ENCODE results near the gene ZNF70. TPM values are rescaled to one million over a fixed set of nuclear protein-coding genes. Genes with fewer than 3 reads are reported as not detected.

ZNF70 gene
- total RNA-seq, 2 experiments from 2014 or later = 1.3 to 1.9 TPM

DNA sequence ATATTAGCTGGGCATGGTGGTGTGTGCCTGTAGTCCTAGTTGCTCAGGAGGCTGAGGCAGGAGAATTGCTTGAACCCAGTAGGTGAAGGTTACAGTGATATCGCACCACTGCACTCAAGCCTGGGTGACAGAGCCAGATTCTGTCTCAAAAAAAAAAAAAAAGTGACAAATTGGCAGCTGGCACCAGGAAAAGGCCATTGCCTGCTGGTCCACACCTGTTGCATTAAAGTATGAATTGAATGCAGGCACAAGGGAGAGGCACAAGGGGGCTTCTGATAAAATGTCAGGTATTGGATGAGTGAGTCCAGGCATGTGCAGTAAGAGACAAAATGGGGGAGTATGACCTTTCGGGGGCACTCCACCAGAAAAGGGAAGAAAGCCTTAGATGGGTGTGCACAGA lies 28.2 kb downstream of the ZNF70 start:
- H3K27ac ChIP-seq (ENCODE audit: low read depth in 1 of 2, low read length in 2 of 2) = no peak overlapping the region
- DNase-seq = no peak
- no peaks in the 10 kb centered on the region for H3K27me3 ChIP-seq (ENCODE audit: control insufficient read depth in 1 of 2, insufficient read depth in 2 of 2, low read length in 2 of 2)
- POLR2A ChIA-PET = no interaction called here
- intact Hi-C loops (cut with DNase I, micrococcal nuclease) = no loop called here
- H3K27me3 Mint-ChIP-seq = no peaks in the 10 kb centered on the region
- H3K4me3 ChIP-seq (ENCODE audit: low read length) = no peak overlapping the region
- H3K36me3 ChIP-seq (ENCODE audit: insufficient read depth, low read length) = no peaks in the 10 kb centered on the region
- H3K4me1 ChIP-seq (ENCODE audit: insufficient read depth, low read length) = peaks cover under 1% of the 10 kb centered on the region
- TF ChIP-seq CTCF (IDR thresholded peaks at IDR 0.05) = no peak
- no peak for ATAC-seq (ENCODE audit: poor library complexity)
- no peaks in the 10 kb centered on the region for H3K36me3 Mint-ChIP-seq (ENCODE audit: low read depth)
- H3K9me3 ChIP-seq (ENCODE audit: control insufficient read depth in 1 of 2, insufficient read depth in 1 of 2, low read length in 2 of 2) = no peaks in the 10 kb centered on the region
- no peak overlapping the region for H3K27ac Mint-ChIP-seq
- no peaks in the 10 kb centered on the region for H3K4me1 Mint-ChIP-seq (ENCODE audit: low read depth)
- CTCF ChIA-PET = no interaction called here
- no peak overlapping the region for H3K4me3 Mint-ChIP-seq
- no peaks in the 10 kb centered on the region for H3K9me3 Mint-ChIP-seq

DNA sequence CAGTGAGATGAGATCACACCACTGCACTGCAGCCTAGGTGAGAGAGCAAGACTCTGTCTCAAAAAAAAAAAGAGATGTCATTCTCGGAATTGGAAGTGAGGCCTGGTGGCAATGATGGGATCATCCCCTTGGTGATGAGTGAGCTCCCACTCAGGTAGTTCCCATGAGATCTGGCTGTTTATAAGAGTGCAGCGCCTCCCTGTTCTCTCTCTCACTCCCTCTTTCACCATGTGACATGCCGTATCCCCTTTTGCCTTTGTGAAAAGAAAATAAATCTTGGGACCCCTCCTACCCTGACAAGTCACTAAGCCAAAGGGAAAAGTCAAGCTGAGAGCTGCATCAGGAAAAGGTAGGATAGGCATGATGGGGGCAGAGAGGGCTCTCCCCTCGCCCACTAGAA lies 28.8 kb downstream of the ZNF70 start:
- no peak for ATAC-seq (ENCODE audit: poor library complexity)
- Mint-ChIP-seq H3K4me3 (no peak overlapping the region), H3K27me3 (no peaks in the 10 kb centered on the region), H3K36me3 (ENCODE audit: low read depth) (no peaks in the 10 kb centered on the region), H3K4me1 (ENCODE audit: low read depth) (peaks cover 3% of the 10 kb centered on the region), H3K27ac (no peak overlapping the region), H3K9me3 (no peaks in the 10 kb centered on the region)
- CTCF ChIA-PET = no interaction called here
- intact Hi-C loops (cut with DNase I, micrococcal nuclease) = no loop called here
- no peak for TF ChIP-seq CTCF (IDR thresholded peaks at IDR 0.05)
- Histone ChIP-seq H3K4me1 (ENCODE audit: insufficient read depth, low read length) (peaks cover 6% of the 10 kb centered on the region), H3K27me3 (ENCODE audit: control insufficient read depth in 1 of 2, insufficient read depth in 2 of 2, low read length in 2 of 2) (no peaks in the 10 kb centered on the region), H3K9me3 (ENCODE audit: control insufficient read depth in 1 of 2, insufficient read depth in 1 of 2, low read length in 2 of 2) (no peaks in the 10 kb centered on the region), H3K4me3 (ENCODE audit: low read length) (no peak overlapping the region), H3K36me3 (ENCODE audit: insufficient read depth, low read length) (no peaks in the 10 kb centered on the region), H3K27ac (ENCODE audit: low read depth in 1 of 2, low read length in 2 of 2) (no peak overlapping the region)
- POLR2A ChIA-PET = no interaction called here
- no peak for DNase-seq

GRCh38 chr22:23720855-23721254 lies 30.1 kb downstream of the ZNF70 start:
- no peaks in the 10 kb centered on the region for H3K36me3 Mint-ChIP-seq (ENCODE audit: low read depth)
- Histone ChIP-seq H3K4me1 (ENCODE audit: insufficient read depth, low read length) (peaks cover 18% of the 10 kb centered on the region), H3K27me3 (ENCODE audit: control insufficient read depth in 1 of 2, insufficient read depth in 2 of 2, low read length in 2 of 2) (no peaks in the 10 kb centered on the region), H3K27ac (ENCODE audit: low read depth in 1 of 2, low read length in 2 of 2) (no peak overlapping the region), H3K9me3 (ENCODE audit: control insufficient read depth in 1 of 2, insufficient read depth in 1 of 2, low read length in 2 of 2) (no peaks in the 10 kb centered on the region), H3K36me3 (ENCODE audit: insufficient read depth, low read length) (no peaks in the 10 kb centered on the region), H3K4me3 (ENCODE audit: low read length) (no peak overlapping the region)
- peaks cover 4% of the 10 kb centered on the region for H3K4me1 Mint-ChIP-seq (ENCODE audit: low read depth)
- intact Hi-C loops (cut with DNase I, micrococcal nuclease) = no loop called here
- no peak overlapping the region for H3K4me3 Mint-ChIP-seq
- no peaks in the 10 kb centered on the region for H3K27me3 Mint-ChIP-seq
- CTCF ChIA-PET = no interaction called here
- POLR2A ChIA-PET = no interaction called here
- no peaks in the 10 kb centered on the region for H3K9me3 Mint-ChIP-seq
- ATAC-seq (ENCODE audit: poor library complexity) (no peak), DNase-seq (no peak)
- H3K27ac Mint-ChIP-seq = no peak overlapping the region
- no peak for TF ChIP-seq CTCF (IDR thresholded peaks at IDR 0.05)

Measured in CD4-positive, alpha-beta T cell (primary cell).